H1 (cell line): Measurements from ENCODE around the gene DCANP1. TPM values are rescaled to one million over a fixed set of nuclear protein-coding genes. Genes with fewer than 3 reads are reported as not detected.

ENCODE experiments used
- CTCF ChIA-PET: fragments of 300-600 bp; sonication (Branson Sonifier 250); formaldehyde crosslinking; loops from one replicate; lab custom pipeline; 2021; ENCODE audit not compliant: partially characterized antibody; lab: Charles Lee
- POLR2A ChIA-PET: fragments of 300-600 bp; sonication (Branson Sonifier 250); formaldehyde crosslinking; loops from one replicate; lab custom pipeline; 2021; ENCODE audit warnings: inconsistent platforms; ENCODE audit not compliant: partially characterized antibody; lab: Charles Lee
- DNase-seq, 2 experiments: peaks; one replicate each; pipeline versions ENCODE4 v3.0.0 to v3.0.0-alpha.2; 2010 to 2022; ENCODE audit warnings: low spot score in 2 of 2, low read depth in 1 of 2, mixed read lengths in 1 of 2
- FAIRE-seq: peaks from 2 replicates; lab custom pipeline; 2011; peaks lifted over from hg19 to GRCh38; lab: Jason Lieb, UNC
- H2AFZ ChIP-seq: 2 replicates; pipeline ENCODE4 v1.8.1; 2012; ENCODE audit warnings: low read length, inconsistent platforms
- H2AK5ac ChIP-seq: 2 replicates; pipeline ENCODE4 v1.6.1; 2013; ENCODE audit warnings: low read depth, low read length
- H2BK120ac ChIP-seq: replicated peaks from 2 replicates; pipeline ENCODE3; 2013; ENCODE audit warnings: low read depth, low read length, inconsistent platforms
- H2BK12ac ChIP-seq: 2 replicates; pipeline ENCODE4 v1.6.1; 2013; ENCODE audit warnings: low read depth, low read length
- H2BK15ac ChIP-seq: 2 replicates; pipeline ENCODE4 v1.6.1; 2013; ENCODE audit warnings: low read length
- H2BK20ac ChIP-seq: 2 replicates; pipeline ENCODE4 v1.6.1; 2013; ENCODE audit warnings: low read length
- H2BK5ac ChIP-seq: 2 replicates; pipeline ENCODE4 v1.6.1; 2013; ENCODE audit warnings: low read depth, low read length
- H3K14ac ChIP-seq: 2 replicates; pipeline ENCODE4 v1.6.1; 2013; ENCODE audit warnings: inconsistent platforms; ENCODE audit not compliant: insufficient read length
- H3K18ac ChIP-seq: 2 replicates; pipeline ENCODE4 v1.6.1; 2013; ENCODE audit warnings: low read length; ENCODE audit errors: extremely low read depth
- H3K23ac ChIP-seq: 2 replicates; pipeline ENCODE4 v1.6.1; 2013; ENCODE audit warnings: inconsistent platforms; ENCODE audit not compliant: insufficient read length
- H3K23me2 ChIP-seq: 2 replicates; pipeline ENCODE4 v1.6.1; 2013; ENCODE audit warnings: low read depth, low read length
- H3K27ac ChIP-seq: 2 replicates; pipeline ENCODE4 v1.6.1; 2011; ENCODE audit warnings: low read depth, low read length, inconsistent platforms
- H3K27me3 ChIP-seq, 4 experiments: replicated peaks in 1 of 4; 1 replicate in 1 of 4; 2 replicates in 3 of 4; pipeline versions ENCODE4 v1.6.1 to v1.8.1; 2011 to 2013; ENCODE audit warnings: low read length in 3 of 4, mild to moderate bottlenecking in 3 of 4, inconsistent platforms in 2 of 4, mixed read lengths in 2 of 4, moderate library complexity in 1 of 4; ENCODE audit not compliant: control insufficient read depth in 3 of 4, insufficient read depth in 3 of 4; ENCODE audit errors: extremely low read depth in 1 of 4
- H3K36me3 ChIP-seq, 4 experiments: 2 replicates each; pipeline versions ENCODE4 v1.6.1 to v1.8.1; 2011 to 2013; ENCODE audit warnings: mild to moderate bottlenecking in 4 of 4, low read length in 3 of 4, moderate library complexity in 2 of 4, control low read depth in 1 of 4, inconsistent platforms in 1 of 4; ENCODE audit not compliant: insufficient read depth in 4 of 4, control insufficient read depth in 2 of 4
- H3K4ac ChIP-seq: replicated peaks from 2 replicates; pipeline ENCODE3; 2013; ENCODE audit warnings: low read length, low read depth, mixed read lengths, inconsistent platforms; ENCODE audit not compliant: insufficient read length
- H3K4me1 ChIP-seq, 4 experiments: replicated peaks in 1 of 4; 1 replicate in 1 of 4; 2 replicates in 3 of 4; pipeline versions ENCODE4 v1.6.1 to v1.8.1; 2011 to 2013; ENCODE audit warnings: low read length in 3 of 4, inconsistent platforms in 2 of 4, mixed read lengths in 1 of 4; ENCODE audit not compliant: insufficient read depth in 4 of 4, control insufficient read depth in 3 of 4
- H3K4me2 ChIP-seq, 2 experiments: 2 replicates each; pipeline versions ENCODE4 v1.6.1 to v1.8.1; 2011 to 2013; ENCODE audit warnings: low read depth in 2 of 2, low read length in 2 of 2, control low read depth in 1 of 2, inconsistent platforms in 1 of 2, mild to moderate bottlenecking in 1 of 2; ENCODE audit not compliant: insufficient read depth in 1 of 2
- H3K4me3 ChIP-seq, 4 experiments: fragments of 200-600, 300-600 bp in 1 of 4; sonication (generic), shearing (Covaris generic), sonication (Bioruptor Twin) in 1 of 4; 2 replicates each; pipeline versions ENCODE4 v1.5.1 to v1.8.1; 2011 to 2016; ENCODE audit warnings: low read length in 4 of 4, low read depth in 3 of 4, control low read depth in 2 of 4, inconsistent platforms in 2 of 4, mild to moderate bottlenecking in 2 of 4, mixed read lengths in 1 of 4, moderate library complexity in 1 of 4; ENCODE audit not compliant: insufficient read depth in 2 of 4; ENCODE audit errors: extremely low read depth in 1 of 4
- H3K56ac ChIP-seq: replicated peaks from 2 replicates; pipeline ENCODE3; 2013; ENCODE audit warnings: low read depth, mild to moderate bottlenecking, mixed read lengths, low read length, inconsistent platforms; ENCODE audit not compliant: insufficient read length
- H3K79me1 ChIP-seq: 2 replicates; pipeline ENCODE4 v1.6.1; 2013; ENCODE audit warnings: low read depth, low read length, control low read depth
- H3K79me2 ChIP-seq, 2 experiments: 2 replicates each; pipeline versions ENCODE4 v1.6.1 to v1.8.1; 2012 to 2013; ENCODE audit warnings: low read length in 2 of 2, mild to moderate bottlenecking in 2 of 2, inconsistent platforms in 1 of 2; ENCODE audit not compliant: insufficient read depth in 2 of 2, control insufficient read depth in 1 of 2
- H3K9ac ChIP-seq, 4 experiments: replicated peaks in 1 of 4; 1 replicate in 1 of 4; 2 replicates in 3 of 4; pipeline versions ENCODE4 v1.6.1 to v1.8.1; 2011 to 2013; ENCODE audit warnings: low read depth in 3 of 4, low read length in 3 of 4, control low read depth in 2 of 4, mild to moderate bottlenecking in 2 of 4, moderate library complexity in 2 of 4, inconsistent platforms in 1 of 4; ENCODE audit errors: extremely low read depth in 1 of 4
- H3K9me3 ChIP-seq, 2 experiments: 2 replicates each; pipeline versions ENCODE4 v1.6.1 to v1.8.1; 2012 to 2013; ENCODE audit warnings: mild to moderate bottlenecking in 2 of 2, moderate library complexity in 2 of 2, control low read depth in 1 of 2, inconsistent platforms in 1 of 2, low read depth in 1 of 2, low read length in 1 of 2, mixed read lengths in 1 of 2; ENCODE audit not compliant: insufficient read depth in 2 of 2
- H4K20me1 ChIP-seq, 2 experiments: replicated peaks in 1 of 2; 2 replicates each; pipeline versions ENCODE3 to v1.8.1; 2011 to 2013; ENCODE audit warnings: inconsistent platforms in 2 of 2, low read length in 2 of 2, mild to moderate bottlenecking in 1 of 2; ENCODE audit not compliant: insufficient read depth in 2 of 2, control insufficient read depth in 1 of 2
- H4K5ac ChIP-seq: 2 replicates; pipeline ENCODE4 v1.6.1; 2013; ENCODE audit warnings: low read length, low read depth, mixed read lengths, inconsistent platforms; ENCODE audit not compliant: insufficient read length
- H4K8ac ChIP-seq: 2 replicates; pipeline ENCODE4 v1.8.0; 2013; ENCODE audit warnings: mild to moderate bottlenecking, moderate library complexity, low read length, inconsistent platforms; ENCODE audit not compliant: insufficient read depth; ENCODE audit errors: extremely low read depth
- H4K91ac ChIP-seq: replicated peaks from 2 replicates; pipeline ENCODE3; 2013; ENCODE audit warnings: low read length, mixed read lengths, inconsistent platforms; ENCODE audit not compliant: insufficient read length
- CTBP2 ChIP-seq: IDR thresholded peaks from 2 replicates; pipeline ENCODE4 v1.7.0; 2011; ENCODE audit warnings: borderline replicate concordance, mild to moderate bottlenecking, moderate library complexity, mixed read lengths, low read length; ENCODE audit not compliant: insufficient read depth, insufficient read length
- HDAC2 ChIP-seq, 2 experiments: fragments of 300-600 bp in 1 of 2; sonication (generic) in 1 of 2; IDR thresholded peaks; 2 replicates each; pipeline ENCODE4 v1.6.1; 2011 to 2012; ENCODE audit warnings: low read depth in 2 of 2, low read length in 2 of 2, mild to moderate bottlenecking in 2 of 2, moderate library complexity in 2 of 2, borderline replicate concordance in 1 of 2, inconsistent platforms in 1 of 2
- MAX ChIP-seq: IDR thresholded peaks from 2 replicates; pipeline ENCODE4 v1.6.1; 2012; ENCODE audit warnings: inconsistent platforms
- SP1 ChIP-seq: IDR thresholded peaks from 2 replicates; pipeline ENCODE4 v1.6.1; 2011; ENCODE audit warnings: low read depth, low read length
- TAF1 ChIP-seq: IDR thresholded peaks from 2 replicates; pipeline ENCODE4 v1.6.1; 2011; ENCODE audit warnings: mild to moderate bottlenecking, low read depth, low read length
- polyA plus RNA-seq, 7 experiments: library from polyadenylated mRNA; depleted of rRNA in 3 of 7; stranded (reverse) in 5 of 7; unstranded in 2 of 7; fragments of >200 nt in 5 of 7; fragments of 200-250 nt in 2 of 7; gene quantifications; 1 replicate in 5 of 7; 2 replicates in 1 of 7; 4 replicates in 1 of 7; pipeline versions ENCODE4 v1.2.1 to v1.2.3, GENCODE V29; 2011 to 2013; ENCODE audit warnings: missing spikeins in 2 of 7, mixed read lengths in 2 of 7
- total RNA-seq: library from RNA; stranded (reverse); fragmentation: NEBNext Ultra II Directional; extraction: Animal tissue kit (Norgen Biotek cat#: 25700); gene quantifications from 2 replicates; pipeline ENCODE4 v1.2.1, GENCODE V29; 2021

DCANP1 gene
- total and polyA plus RNA-seq, 2 of the 8 experiments (the other 6 are each of a cell fraction or from before 2014, with no cell fraction given), result not detected

- DNase-seq, result no peak
- Histone ChIP-seq H3K56ac (no peak overlapping the region), H2BK12ac (no peak overlapping the region), H2BK20ac (no peak overlapping the region), H3K27ac (no peak overlapping the region), H4K5ac (no peak overlapping the region), H2AFZ (no peak overlapping the region), H3K18ac (no peak overlapping the region), H2AK5ac (no peak overlapping the region), H3K14ac (no peak overlapping the region), H3K4me2 (no peak overlapping the region), H4K91ac (no peak overlapping the region), H3K27me3 (no peaks in the 10 kb centered on the region), H3K79me2 (no peaks in the 10 kb centered on the region), H3K9ac (no peak overlapping the region), H3K9me3 (no peaks in the 10 kb centered on the region), H2BK15ac (no peak overlapping the region), H3K4me3 (no peak overlapping the region), H2BK120ac (no peak overlapping the region), H3K79me1 (no peaks in the 10 kb centered on the region), H3K23ac (no peak overlapping the region), H3K4ac (no peak overlapping the region), H3K23me2 (no peaks in the 10 kb centered on the region), H3K36me3 (no peaks in the 10 kb centered on the region), H2BK5ac (no peak overlapping the region), H4K20me1 (no peaks in the 10 kb centered on the region), H4K8ac (no peak overlapping the region), H3K4me1 (no peaks in the 10 kb centered on the region)
- POLR2A ChIA-PET, result no interaction called here
- no peak for TF ChIP-seq TAF1
- no peak for TF ChIP-seq HDAC2 (IDR thresholded peaks at IDR 0.05; ENCODE audit: borderline replicate concordance in 1 of 2, low read depth in 2 of 2, low read length in 2 of 2)
- TF ChIP-seq MAX, result no peak
- no peak for TF ChIP-seq CTBP2
- TF ChIP-seq SP1, result no peak
- CTCF ChIA-PET, result no interaction called here
- no peak for FAIRE-seq
Measured at GRCh38 chr5:135422419-135422818, 24.7 kb downstream of the DCANP1 start.
